HG03139 (cell line): ENCODE results near the gene FCRLA.

Experiments used
- ATAC-seq: cut with Tn5 transposase; IDR thresholded peaks from one replicate; pipeline ENCODE4 v1.9.1; 2021; ENCODE audit not compliant: unreplicated experiment

Gene FCRLA

GRCh38 chr1:161731241-161731640 is 24.2 kb downstream of the FCRLA start:
- ATAC-seq, result no peak

- no peak for ATAC-seq
Measured at GRCh38 chr1:161731981-161732718, 25.1 kb downstream of the FCRLA start.

DNA sequence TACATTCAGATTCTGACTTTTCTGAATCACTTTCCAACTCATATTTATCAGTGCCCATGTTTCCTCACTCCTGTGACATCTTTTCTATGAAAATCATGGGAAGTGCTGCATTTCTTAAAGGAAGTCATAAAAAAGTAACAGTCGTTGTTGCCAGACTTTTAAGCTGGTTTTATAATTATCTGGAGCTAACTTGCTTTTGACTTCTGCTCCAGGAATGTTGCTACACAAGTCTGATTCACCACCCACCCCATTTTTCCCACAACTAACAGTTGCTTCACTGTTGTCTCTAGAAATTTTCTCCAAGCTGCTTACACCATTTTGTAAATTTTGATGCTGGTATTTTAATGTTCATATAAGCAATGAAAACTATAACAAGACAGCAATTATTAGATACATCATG is 26.5 kb downstream of the FCRLA start:
- no peak for ATAC-seq

- no peak for ATAC-seq
Measured at GRCh38 chr1:161735837-161736236, 28.8 kb downstream of the FCRLA start.

DNA sequence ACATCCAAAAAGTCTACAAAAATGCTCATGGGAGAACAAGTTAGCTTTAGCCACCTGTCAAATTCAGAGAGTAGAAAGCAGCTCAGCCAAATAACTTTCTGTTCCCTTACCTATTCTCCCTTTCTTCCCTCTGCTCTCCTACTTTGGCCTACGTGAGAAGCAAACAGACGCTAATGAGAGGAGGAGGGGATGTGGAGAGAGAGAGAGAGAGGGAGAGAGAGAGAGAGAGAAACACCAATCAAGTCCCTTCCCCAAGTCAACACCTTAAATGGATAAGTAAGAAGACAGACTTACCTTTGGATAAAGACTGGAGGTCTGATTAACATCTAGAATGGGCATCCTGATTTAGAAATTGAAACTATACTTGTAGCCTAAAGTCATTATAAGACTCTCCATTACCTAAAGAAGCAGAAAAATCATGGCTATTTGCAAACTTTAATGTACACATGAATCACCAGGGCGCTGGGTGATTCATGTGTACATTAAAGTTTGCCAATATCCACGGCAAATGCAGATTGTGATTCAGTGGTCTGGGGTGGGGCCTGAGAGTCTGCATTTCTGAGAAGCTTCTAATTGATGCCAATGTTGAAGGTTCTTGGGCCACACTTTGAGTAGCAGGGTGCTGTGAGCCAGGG is 29.4 kb downstream of the FCRLA start:
- ATAC-seq, result no peak

GRCh38 chr1:161737625-161738024 is 30.6 kb downstream of the FCRLA start:
- no peak for ATAC-seq

DNA sequence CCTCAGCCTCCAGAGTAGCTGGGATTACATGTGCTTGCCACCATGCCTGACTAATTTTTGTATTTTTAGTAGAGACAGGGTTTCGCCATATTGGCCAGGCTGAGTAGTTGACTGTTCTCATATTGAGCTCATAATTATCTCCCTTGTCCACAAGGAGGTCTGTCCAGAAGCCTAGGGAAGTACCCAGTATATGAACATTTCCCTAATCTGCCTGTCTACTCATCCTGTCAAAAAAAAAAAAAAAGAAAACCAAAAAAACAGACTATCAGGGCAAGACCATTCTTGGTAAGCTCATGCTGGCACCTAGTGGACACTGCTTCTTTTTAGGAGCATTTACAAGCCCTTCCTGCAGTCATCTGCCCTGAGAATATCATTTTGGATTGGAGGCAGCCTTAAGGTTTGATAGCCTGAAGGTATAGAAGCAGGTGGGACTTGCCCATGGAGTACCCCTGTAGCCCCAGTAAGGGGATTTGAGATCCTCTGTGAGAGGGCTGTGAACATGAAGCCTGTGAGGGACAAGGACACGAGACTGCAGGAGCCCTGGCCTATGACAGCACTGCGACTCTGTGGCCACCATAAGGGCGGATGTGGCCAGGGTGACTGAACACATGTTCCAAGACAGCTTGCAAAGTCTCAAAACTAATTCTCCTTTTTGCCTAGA is 31.7 kb downstream of the FCRLA start:
- peak; percentile 59 for ATAC-seq

- ATAC-seq, result no peak
Measured at GRCh38 chr1:161739865-161740566, 33.0 kb downstream of the FCRLA start.

GRCh38 chr1:161740921-161741320 is 33.9 kb downstream of the FCRLA start:
- ATAC-seq, result no peak

DNA sequence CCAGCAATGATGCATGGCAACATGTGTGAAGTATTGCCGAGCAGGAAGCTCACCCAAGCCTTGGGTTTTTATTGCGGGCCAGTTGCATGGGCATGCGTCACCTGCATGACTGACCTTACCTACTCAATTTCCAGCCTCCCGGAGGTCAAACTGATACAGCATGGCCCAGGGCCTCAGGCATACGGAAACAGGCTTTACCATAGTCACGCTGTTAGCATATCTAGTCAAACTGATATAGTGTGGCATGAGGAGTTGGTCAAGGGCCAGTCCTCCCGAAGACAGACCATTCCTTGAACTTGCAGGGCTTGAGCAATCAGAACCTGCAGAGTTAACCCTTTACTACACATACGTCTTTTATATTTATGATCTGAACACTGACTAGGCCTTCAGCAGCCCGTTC is 36.2 kb downstream of the FCRLA start:
- no peak for ATAC-seq

DNA sequence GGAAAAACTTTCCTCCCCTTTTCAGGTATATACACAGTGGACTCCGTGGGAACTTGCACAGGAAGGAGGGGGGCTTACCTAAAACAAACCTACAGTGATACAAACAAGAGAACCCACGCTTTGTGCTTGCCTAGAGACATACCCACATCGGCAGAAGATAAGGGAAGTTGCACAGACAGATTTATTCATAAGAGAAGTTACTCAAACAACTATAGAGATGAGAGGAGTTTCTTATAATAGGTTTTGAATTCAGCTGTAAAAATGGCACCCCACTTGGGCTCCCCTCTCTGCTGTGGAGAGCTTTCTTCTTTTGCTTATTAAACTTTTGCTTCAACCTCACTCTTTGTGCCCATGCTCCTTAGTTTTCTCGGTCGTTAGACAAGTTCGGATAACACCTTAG is 40.8 kb downstream of the FCRLA start:
- ATAC-seq, result no peak

GRCh38 chr1:161749509-161750407 is 42.7 kb downstream of the FCRLA start, which contains the start of gene DUSP12:
Gene DUSP12 (plus strand): TSS chr1:161749786. CDS start chr1:161749802, 16 bp downstream.
- peak; percentile 96 for ATAC-seq

DNA sequence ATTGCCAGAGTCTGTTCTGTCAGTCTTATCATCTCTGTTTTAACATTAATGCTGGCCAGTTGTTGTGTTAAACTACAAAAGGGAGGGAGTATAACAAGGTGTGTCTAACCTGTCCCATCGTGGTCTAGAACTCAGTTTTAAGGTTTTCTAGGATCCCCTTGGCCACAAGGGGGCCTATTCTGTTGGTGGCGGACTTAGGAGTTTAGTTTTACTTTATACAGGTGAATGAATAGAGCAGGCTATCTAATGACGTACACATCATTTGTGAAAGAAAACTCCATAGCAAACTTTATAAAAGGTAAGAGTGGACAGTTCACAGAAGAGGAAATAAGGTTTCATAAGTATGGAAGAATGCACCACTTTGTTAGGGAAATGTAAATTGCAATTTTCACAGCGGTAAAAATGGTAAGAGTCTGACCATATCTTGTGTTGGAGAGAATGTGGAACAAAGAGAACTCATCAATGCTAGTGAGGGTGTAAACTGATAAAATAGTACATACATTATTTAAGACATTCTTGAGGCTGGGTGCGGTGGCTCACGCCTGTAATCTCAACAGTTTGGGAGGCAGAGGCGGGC is 56.6 kb downstream of the FCRLA start:
- no peak for ATAC-seq
